Tibial nerve (tissue), 4 donors: ENCODE data around the gene KRTAP5-7. TPM values are rescaled to one million over a fixed set of nuclear protein-coding genes. Genes with fewer than 3 reads are reported as not detected.

Experiments
- DNase-seq, 2 donors: peaks; one replicate each; pipeline ENCODE4 v3.0.0-alpha.2; 2019; ENCODE audit warnings: low spot score in 2 of 2
- H3K27ac ChIP-seq, 4 donors: fragments of 200-600 bp; sonication (generic) in 3 of 4; one replicate each; pipeline ENCODE4 v1.5.1; 2017 to 2019; ENCODE audit warnings: mild to moderate bottlenecking in 1 of 4
- H3K27me3 ChIP-seq, 2 donors: fragments of 200-600 bp; sonication (generic) in 1 of 2; one replicate each; pipeline versions ENCODE4 v1.5.1 to v1.6.0; 2017 to 2019
- H3K36me3 ChIP-seq, 3 donors: fragments of 200-600 bp; sonication (generic); one replicate each; pipeline ENCODE4 v1.5.1; 2018 to 2019
- H3K4me1 ChIP-seq, 4 donors: fragments of 200-600 bp; sonication (generic) in 3 of 4; one replicate each; pipeline ENCODE4 v1.5.1; 2017 to 2019
- H3K4me3 ChIP-seq, 4 donors: fragments of 200-600 bp; sonication (generic) in 3 of 4; one replicate each; pipeline ENCODE4 v1.5.1; 2017 to 2019; ENCODE audit warnings: mild to moderate bottlenecking in 1 of 4, moderate library complexity in 1 of 4
- H3K9me3 ChIP-seq, 4 donors: fragments of 200-600 bp; sonication (generic) in 3 of 4; one replicate each; pipeline ENCODE4 v1.5.1; 2017 to 2019
- EP300 ChIP-seq, 2 donors: sonication (generic); formaldehyde crosslinking; IDR thresholded peaks; one replicate each; pipeline ENCODE4 v1.6.1; 2017; ENCODE audit warnings: antibody characterized with exemption in 2 of 2, mild to moderate bottlenecking in 1 of 2
- POLR2A ChIP-seq, 2 donors: fragments of 450-650 bp; IDR thresholded peaks; one replicate each; pipeline ENCODE4 v1.6.1; 2017; ENCODE audit warnings: antibody characterized with exemption in 2 of 2, mild to moderate bottlenecking in 2 of 2, moderate library complexity in 2 of 2
- WGBS, 2 donors: methylation state at CpG; one replicate each; pipeline ENCODE4 v1.1.5; 2018; 5-methylcytosine and 5-hydroxymethylcytosine counted together
- total RNA-seq, 4 donors: library from RNA; depleted of rRNA; stranded (reverse); fragments of >200 nt; gene quantifications; one replicate each; pipeline ENCODE4 v1.1.0, GENCODE V29; 2016
- TF ChIP-seq, protein P1 (sequence below), 5 experiments: fragments of 200-600 bp in 3 of 5; fragments of 450-650 bp in 2 of 5; sonication (generic) in 3 of 5; IDR thresholded peaks; one replicate each; pipeline ENCODE4 v1.5.1; 2016 to 2019; ENCODE audit warnings: antibody characterized with exemption in 5 of 5, mild to moderate bottlenecking in 3 of 5, moderate library complexity in 2 of 5

The KRTAP5-7 gene
- total RNA-seq, 4 donors from 2014 or later, result 1.3 TPM; not detected in 3

GRCh38 chr11:71498091-71498490 lies 29.0 kb upstream of the KRTAP5-7 start:
- H3K27me3 ChIP-seq, result no peaks in the 10 kb centered on the region
- no peak overlapping the region for H3K27ac ChIP-seq
- no peaks in the 10 kb centered on the region for H3K9me3 ChIP-seq
- TF ChIP-seq, protein P1, sequence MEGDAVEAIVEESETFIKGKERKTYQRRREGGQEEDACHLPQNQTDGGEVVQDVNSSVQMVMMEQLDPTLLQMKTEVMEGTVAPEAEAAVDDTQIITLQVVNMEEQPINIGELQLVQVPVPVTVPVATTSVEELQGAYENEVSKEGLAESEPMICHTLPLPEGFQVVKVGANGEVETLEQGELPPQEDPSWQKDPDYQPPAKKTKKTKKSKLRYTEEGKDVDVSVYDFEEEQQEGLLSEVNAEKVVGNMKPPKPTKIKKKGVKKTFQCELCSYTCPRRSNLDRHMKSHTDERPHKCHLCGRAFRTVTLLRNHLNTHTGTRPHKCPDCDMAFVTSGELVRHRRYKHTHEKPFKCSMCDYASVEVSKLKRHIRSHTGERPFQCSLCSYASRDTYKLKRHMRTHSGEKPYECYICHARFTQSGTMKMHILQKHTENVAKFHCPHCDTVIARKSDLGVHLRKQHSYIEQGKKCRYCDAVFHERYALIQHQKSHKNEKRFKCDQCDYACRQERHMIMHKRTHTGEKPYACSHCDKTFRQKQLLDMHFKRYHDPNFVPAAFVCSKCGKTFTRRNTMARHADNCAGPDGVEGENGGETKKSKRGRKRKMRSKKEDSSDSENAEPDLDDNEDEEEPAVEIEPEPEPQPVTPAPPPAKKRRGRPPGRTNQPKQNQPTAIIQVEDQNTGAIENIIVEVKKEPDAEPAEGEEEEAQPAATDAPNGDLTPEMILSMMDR (IDR thresholded peaks at IDR 0.05), result no peak
- no peak for TF ChIP-seq POLR2A (IDR thresholded peaks at IDR 0.05)
- no peak for TF ChIP-seq EP300 (IDR thresholded peaks at IDR 0.05)
- no peak overlapping the region for H3K4me3 ChIP-seq
- DNase-seq, result no peak
- H3K36me3 ChIP-seq, result peaks cover 0 to 98% (median 23%) of the 10 kb centered on the region in 3 donors
- 93 to 96% methylated on average over 19 of the region's 19 CpGs for WGBS, 2 donors
- H3K4me1 ChIP-seq, result no peaks in the 10 kb centered on the region

DNA sequence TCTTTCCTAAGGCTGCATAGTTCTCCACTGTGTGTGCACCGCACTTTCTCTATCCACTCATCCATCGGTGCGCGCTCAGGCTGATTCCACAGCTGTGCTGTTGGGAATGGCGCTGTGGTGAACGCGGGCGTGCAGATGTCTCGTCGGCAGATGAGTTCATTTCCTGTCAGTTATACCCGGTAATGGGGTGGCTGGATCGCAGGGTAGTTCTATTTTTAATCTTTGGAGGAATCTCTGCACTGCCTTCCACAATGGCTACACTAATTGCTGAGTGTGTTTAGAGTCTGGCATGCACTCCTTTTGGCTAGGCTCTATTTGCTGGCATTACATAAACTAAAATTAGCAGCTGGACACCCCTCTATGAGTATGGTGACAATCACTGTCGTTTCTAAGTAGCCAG lies 27.9 kb upstream of the KRTAP5-7 start:
- Histone ChIP-seq H3K27ac (no peak overlapping the region), H3K27me3 (no peaks in the 10 kb centered on the region), H3K36me3 (peaks cover 0 to 98% (median 23%) of the 10 kb centered on the region in 3 donors), H3K4me1 (no peaks in the 10 kb centered on the region), H3K9me3 (no peaks in the 10 kb centered on the region), H3K4me3 (no peak overlapping the region)
- TF ChIP-seq, protein P1 (IDR thresholded peaks at IDR 0.05), result no peak
- TF ChIP-seq EP300 (IDR thresholded peaks at IDR 0.05), result no peak
- TF ChIP-seq POLR2A (IDR thresholded peaks at IDR 0.05), result no peak
- DNase-seq, result no peak
- 79 to 83% methylated on average over 11 to 13 of the region's 13 CpGs for WGBS, 2 donors

DNA sequence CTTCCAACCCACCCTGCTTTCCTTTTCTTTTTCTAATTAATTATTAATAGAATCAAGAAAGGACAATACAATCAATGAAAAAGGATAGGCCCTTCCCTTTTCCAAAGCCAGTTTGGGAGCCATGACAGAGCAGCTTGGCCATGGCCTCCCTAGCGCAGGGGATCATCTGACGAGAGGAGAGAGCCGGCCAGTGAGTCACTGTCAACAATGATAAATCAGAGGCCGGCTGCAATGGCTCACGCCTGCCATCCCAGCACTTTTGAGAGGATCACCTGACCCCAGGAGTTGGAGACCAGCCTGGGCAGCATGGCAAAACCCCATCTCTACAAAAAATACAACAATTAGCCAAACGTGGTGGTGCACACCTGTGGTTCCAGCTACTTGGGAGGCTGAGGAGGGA lies 27.5 kb upstream of the KRTAP5-7 start:
- no peaks in the 10 kb centered on the region for H3K9me3 ChIP-seq
- H3K4me1 ChIP-seq, result no peaks in the 10 kb centered on the region
- H3K27me3 ChIP-seq, result no peaks in the 10 kb centered on the region
- H3K4me3 ChIP-seq, result no peak overlapping the region
- no peak for DNase-seq
- WGBS, 2 donors, result 86 to 92% methylated on average over 6 of the region's 6 CpGs
- H3K36me3 ChIP-seq, result peaks cover 0 to 98% (median 23%) of the 10 kb centered on the region in 3 donors
- no peak for TF ChIP-seq POLR2A (IDR thresholded peaks at IDR 0.05)
- no peak for TF ChIP-seq EP300 (IDR thresholded peaks at IDR 0.05)
- TF ChIP-seq, protein P1 (IDR thresholded peaks at IDR 0.05), result no peak
- H3K27ac ChIP-seq, result no peak overlapping the region

- Histone ChIP-seq H3K4me3 (no peak overlapping the region), H3K9me3 (no peaks in the 10 kb centered on the region), H3K4me1 (no peaks in the 10 kb centered on the region), H3K27ac (no peak overlapping the region), H3K27me3 (no peaks in the 10 kb centered on the region), H3K36me3 (peaks cover 0 to 96% (median 23%) of the 10 kb centered on the region in 3 donors)
- TF ChIP-seq, protein P1 (IDR thresholded peaks at IDR 0.05), result no peak
- TF ChIP-seq EP300 (IDR thresholded peaks at IDR 0.05) (no peak), POLR2A (IDR thresholded peaks at IDR 0.05) (no peak)
- no peak for DNase-seq
- 21 to 41% methylated on average over 5 to 6 of the region's 6 CpGs for WGBS, 2 donors
These were observed 26.5 kb upstream of the KRTAP5-7 start for GRCh38 chr11:71500601-71501021.

- DNase-seq, result no peak
These were observed 25.7 kb upstream of the KRTAP5-7 start for GRCh38 chr11:71501071-71501985.

More at GRCh38 chr11:71501071-71501985, 25.7 kb upstream of the KRTAP5-7 start:
- H3K36me3 ChIP-seq, result peaks cover 0 to 96% (median 23%) of the 10 kb centered on the region in 3 donors
- no peaks in the 10 kb centered on the region for H3K4me1 ChIP-seq
- TF ChIP-seq, protein P1 (IDR thresholded peaks at IDR 0.05), result no peak
- TF ChIP-seq EP300 (IDR thresholded peaks at IDR 0.05) (no peak), POLR2A (IDR thresholded peaks at IDR 0.05) (no peak)
- no peaks in the 10 kb centered on the region for H3K27me3 ChIP-seq
- H3K9me3 ChIP-seq, result peaks cover 0 to 4% (median 0%) of the 10 kb centered on the region in 4 donors
- H3K27ac ChIP-seq, result no peak overlapping the region
- 89 to 90% methylated on average over 29 to 30 of the region's 30 CpGs for WGBS, 2 donors
- H3K4me3 ChIP-seq, result no peak overlapping the region
